Ureter (tissue), 1 donor: ENCODE data around the gene CAPN9. TPM values are rescaled to one million over a fixed set of nuclear protein-coding genes. Genes with fewer than 3 reads are reported as not detected.

Experiments
- DNase-seq: peaks from one replicate; pipeline ENCODE4 v3.0.0-alpha.2; 2020; ENCODE audit warnings: low spot score
- total RNA-seq: library from RNA; stranded (reverse); gene quantifications from one replicate; pipeline ENCODE4 v1.2.4, GENCODE V29; 2023
- donor health status: DM: yes; HTN: yes; CAD: no.

CAPN9 gene
- total RNA-seq, 1 donor from 2014 or later, result 3.0 TPM

DNA sequence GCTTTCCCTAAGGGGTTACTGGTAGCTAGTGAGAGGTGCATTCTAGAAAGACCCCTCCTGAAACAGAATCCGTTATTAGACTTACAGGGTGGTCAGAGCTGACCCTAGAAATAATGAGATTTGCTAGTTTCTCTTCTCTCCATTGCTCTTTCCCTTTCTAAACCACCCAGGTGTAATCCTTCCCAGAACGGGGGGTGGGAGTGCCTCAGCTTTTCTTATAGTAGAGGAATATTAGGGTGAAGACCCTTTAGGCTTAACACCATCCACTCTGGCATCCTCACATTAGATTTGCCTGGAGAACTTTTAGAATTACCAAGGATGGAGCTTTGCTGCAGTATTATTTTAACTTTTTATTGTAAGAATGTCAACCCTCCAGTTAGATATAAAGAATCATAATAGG lies 49.4 kb downstream of the CAPN9 start:
- no peak for DNase-seq

DNA sequence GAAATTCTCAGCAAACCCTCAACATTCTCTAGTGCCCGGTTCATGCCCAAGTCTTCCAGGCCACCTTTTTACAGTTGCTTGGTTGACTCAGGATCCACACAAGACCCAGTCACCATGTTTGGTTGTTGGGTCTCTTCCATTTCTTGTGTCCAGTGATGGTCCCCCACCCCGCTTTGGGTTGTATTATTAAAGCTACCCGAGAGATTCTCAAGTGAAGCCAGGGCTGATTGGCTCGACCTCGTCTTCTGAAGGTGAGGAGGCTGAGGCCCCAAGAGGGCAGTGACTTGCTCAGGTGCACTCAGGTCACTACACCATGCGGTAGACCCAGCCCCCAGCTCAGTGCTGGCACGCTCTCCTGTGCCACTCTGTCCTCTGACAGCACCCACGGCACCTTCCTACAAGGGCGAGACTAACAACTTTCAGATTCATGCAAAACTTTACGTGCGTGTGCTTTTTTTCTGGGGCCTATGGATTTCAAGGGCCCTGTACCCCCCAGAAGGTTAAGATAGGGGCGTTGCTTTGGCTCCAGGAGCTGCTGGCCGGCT lies 50.3 kb downstream of the CAPN9 start:
- no peak for DNase-seq

DNA sequence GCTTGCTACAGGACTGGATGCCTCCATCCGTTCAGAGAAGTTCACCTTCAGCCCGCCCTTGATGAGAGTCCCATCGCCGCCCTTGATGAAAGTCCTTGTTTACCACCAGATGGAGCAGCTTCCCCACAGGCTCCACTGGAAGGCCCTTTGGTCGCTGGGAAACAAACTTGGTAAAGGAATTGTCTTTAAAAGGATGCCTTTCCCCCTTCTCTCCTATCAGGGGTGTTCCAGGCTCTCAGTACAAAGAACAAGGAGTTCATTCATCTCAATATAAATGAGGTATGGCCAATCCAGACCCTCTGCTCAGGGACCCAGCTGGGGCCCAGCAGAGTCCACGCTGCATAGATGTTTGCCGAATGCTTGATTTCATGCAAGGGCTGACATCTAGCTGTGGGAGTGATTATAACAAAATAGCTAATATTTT lies 50.8 kb downstream of the CAPN9 start:
- peak; percentile 68 for DNase-seq

DNA sequence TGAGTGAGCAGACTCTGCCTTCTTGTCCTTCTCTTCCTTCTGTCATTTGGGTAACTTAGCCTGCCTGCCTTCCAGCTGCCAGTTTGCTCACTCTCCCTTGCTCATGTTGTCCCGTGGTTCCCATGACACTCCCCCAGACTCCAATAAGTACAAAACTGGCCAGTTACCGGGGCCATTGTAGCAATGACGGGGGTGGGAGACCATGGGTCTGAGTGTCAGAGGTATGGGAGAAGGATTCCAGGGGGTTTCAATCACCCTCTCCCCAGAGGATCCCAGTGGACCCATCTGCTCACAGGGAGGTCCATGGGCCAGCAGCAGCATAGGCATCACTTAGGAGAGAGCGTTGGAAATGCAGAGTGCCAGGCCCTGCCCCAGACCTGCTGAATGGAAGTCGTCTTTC lies 51.3 kb downstream of the CAPN9 start:
- DNase-seq, result no peak

DNA sequence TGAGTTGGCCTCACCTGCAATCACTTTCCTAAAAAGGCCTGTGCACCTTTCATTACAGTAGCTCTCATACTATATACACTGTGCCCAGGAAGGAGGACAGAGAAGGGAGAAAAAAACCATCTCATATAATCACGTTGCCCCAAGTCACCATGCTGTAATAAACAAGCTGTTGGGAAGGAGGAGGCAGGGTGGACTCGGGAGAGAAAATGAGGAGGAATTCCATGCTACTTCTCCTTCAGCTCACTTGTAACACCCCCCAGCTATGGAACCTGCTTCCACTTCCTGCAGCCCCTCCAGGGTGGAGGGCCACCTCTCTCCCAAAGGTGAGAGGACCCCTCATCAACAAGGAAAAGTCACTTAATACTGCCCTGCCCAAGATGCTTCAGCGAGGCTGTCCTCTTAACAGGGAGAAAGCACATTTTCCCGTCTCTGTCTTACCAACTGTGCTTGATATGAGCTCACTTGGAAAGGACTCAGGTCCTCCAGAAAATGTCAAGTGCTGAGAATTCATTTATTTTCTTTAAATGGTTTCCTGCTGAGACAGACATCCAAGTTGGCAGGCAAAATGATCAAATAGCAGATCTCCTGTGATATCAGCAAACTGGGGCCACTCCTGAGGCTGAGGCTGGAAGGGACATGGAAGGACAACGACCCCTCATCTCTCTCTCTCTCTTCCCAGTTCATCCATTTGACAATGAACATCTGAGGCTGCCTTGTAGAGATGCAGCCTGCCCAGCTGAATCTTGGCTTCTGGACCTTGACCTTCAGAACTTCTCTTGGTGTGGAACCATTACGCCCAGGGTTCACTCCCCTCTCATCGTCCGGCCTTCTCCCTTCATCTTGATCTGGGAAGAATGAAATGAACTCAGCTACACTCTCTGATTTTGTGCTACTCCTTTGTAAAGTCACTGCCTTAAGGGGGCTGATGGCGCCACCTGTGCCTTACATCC lies 54.0 kb downstream of the CAPN9 start:
- no peak for DNase-seq

DNA sequence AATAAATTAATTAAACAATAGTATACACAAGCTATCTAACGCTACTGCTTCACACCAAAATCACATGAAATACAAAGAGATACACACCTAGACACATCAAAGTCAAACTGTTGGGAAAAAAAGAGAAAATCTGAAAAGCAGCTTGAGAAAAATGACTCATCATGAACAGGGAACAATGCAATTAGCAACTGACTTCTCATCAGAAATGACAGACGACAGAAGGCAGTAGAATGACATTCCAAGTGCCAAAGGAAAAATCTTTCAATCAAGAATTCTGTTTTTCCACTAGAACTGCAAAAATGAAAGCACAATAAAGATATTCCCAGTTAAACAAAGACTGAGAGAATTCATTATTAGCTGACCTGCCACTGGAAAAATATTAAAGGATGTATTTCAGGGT lies 57.2 kb downstream of the CAPN9 start:
- no peak for DNase-seq

DNA sequence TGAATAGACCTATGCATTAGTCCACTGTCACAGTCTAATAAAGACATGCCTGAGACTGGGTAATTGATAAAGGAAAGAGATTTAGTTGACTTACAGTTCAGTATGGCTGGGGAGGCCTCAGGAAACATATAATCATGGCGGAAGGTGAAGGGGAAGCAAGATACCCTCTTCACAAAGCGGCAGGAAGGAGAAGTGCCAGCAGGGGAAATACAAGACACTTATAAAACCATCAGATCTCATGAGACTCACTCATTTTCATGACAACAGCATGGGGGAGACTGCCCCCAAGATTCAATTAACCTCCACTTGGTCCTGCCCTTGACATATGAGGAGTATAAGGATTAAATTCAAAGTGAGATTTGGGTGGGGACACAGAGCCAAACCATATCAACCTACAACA lies 59.4 kb downstream of the CAPN9 start:
- DNase-seq, result no peak

DNA sequence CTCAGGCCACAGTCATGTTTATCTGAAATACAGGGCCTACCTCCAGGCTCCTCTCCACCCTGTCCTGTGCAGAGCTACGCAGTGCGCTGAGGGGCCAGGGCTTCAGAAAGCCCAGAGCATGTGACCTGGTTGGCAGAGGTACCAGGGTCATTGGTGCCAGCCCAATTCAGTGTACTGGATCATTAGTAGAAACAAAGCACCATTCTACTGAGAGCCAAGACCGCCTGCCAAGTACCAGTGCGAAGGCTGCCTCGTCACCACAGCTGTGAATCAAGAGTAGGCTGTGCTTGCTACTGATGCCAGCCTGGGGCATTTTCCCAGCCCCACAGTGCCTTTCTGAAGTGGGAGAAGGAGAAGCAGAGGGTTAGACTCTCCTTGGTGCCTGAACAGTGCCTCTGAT lies 59.8 kb downstream of the CAPN9 start:
- no peak for DNase-seq

DNA sequence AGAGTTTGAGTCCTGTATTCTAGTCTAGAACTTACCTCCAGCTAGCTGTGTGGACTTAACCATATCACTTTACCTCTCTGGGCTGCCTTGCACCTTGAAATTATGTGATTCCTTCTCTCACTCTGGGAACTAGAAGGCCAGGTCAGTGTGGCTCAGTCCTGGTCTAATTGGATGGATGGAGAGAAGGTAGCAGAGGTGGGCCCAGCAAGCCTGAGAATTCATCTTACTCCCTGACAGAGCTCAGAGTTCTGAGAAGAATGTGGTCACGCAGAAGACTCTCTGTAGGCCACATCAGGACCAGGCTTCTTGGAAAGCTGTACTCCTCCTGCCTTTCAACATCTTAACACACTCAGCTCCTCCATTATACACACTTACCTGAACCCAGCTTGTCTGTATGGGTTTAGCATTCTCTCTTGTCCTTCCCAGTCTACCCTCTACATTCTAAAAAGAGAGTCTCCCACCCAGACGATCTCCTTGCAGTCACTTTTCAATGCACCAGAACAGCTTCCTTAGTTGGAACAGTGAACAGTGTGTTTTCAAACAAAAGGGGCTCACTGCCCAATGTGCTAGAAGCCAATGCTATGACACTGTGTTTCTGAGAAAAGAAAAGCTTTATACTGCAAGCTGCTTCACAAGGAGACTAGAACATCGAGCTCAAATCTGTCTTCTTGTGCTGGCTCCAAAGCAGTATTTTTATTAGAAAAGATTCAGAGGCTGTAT lies 60.5 kb downstream of the CAPN9 start:
- no peak for DNase-seq

DNA sequence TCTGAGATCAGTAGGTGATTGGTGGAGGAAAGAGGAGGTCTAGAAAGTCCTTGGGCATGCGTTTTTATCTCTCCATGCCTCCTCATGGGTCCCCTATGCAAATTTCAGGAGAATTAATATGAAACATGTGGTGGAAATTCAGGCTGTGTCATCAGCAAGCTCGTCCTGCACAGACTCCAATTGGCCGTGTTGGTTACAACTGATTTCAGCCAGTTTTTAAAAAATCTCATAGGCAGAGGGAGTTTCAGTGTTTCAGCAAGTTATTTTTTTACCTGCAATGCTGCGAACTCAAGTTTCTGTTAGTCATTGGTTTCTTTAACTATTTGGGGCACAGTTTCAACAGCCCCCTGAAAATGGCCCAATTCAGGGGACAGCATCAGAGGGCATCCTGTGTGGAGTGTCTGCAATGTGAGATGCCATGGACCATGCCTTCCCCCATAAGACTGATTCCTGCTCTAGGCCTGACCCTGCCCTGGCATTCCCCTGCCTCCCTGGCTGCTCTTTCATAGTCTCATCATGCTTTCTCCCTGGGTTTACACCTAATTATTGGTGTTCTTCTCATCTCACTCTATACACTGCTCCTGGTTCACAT lies 61.2 kb downstream of the CAPN9 start:
- no peak for DNase-seq

DNA sequence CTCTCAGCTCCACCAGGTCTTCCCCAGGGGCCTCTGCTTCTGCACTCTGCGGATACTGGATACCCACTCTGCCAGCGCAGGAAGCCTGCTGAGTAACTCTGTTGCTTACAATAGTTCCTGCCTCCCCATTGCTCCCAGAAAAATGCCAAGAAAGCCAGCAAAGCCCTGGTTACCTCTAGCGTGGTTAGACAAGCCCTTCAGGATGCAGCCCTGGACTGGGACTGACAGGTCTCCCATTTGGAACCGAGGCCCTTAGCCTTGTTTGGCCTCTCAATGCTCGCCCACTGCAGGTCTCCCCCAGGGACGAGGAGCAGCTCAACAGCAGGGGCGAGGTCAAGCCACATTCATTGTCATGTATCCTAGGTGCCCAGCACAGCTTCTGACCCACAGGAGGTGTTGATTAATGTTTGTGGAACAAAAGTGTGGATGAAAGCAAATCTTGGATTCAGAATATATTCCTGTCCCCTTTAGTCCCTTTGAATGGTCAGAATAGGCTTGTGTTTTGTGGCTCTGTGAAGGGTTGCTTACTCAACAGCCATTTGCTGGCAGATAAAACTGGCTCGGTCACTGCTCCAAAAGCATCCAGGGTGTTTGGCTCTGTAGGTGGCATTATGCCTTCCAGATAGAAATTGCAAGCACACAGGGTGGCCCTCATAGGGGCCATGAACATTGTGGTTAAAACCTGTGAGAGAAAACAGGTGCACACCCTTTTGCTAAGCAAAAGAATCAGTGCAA lies 62.2 kb downstream of the CAPN9 start:
- DNase-seq, result no peak

DNA sequence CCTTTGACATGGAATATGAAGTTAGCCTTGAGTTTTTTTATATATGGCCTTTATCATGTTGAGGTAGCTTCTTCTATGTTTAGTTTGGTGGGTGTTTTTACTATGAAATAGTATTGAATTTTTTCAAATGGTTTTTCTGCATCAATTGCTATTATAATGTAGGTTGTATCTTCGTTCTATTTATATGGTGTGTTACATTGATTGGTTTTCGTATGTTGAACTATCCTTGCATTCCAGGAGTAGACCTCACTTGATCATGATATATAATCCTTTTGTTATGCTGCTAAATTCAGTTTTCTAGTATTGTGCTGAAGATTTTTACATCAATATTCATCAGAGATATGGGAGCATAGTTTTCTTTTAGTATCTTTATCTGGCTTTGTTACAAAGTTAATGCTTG lies 65.4 kb downstream of the CAPN9 start:
- no peak for DNase-seq

DNA sequence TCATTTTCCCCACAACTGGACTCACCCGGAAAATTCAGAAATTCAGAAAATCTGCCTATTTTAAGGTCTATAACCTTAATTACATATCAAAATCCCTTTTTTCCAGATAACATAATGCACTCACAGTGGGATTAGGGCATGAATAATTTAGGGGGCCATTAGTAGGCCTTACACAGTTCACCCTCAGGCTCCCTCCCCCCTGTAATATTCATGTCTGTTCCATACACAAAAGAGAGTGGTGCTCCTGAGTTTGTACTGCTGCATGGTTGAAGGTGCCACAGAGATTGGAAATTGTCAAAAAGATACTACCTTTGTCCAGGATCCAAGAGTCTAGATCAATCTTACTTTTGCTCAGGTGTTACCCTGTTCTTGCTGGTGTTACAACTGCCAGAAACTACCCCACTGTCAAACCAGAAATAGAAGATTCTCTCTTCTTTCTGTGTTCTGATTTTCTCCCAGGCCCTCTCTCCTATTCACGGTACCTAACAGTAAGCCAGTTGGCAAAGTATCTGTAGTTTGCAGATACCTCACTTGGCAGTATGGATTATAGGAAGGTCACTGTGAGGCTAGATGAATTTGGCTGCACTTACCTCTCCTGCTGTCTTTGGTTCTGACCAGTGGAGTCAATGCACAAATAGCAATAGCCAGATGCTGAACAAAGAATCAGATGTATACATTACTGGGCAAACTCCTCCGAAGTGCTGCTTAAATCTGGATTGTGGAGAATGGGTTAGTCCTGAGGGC lies 67.9 kb downstream of the CAPN9 start:
- DNase-seq, result no peak

DNA sequence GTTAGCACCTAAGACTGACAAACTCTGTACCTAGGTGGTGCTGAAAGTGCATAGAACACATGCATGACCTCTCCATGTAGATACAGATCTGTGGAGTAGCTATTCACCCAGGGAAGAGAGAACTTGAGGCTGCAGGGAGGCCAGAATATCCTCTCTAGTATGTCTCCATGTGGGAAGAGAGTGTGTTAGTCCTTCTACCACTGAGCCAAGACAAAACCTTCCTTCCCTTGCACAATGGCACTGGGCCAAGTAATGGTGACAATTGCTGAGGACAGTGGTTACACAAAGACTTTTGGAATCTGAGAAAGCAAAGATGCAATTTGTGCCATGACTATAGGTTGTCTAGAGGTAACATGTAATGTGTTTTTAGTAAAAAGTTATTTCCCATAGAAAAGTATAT lies 68.8 kb downstream of the CAPN9 start:
- DNase-seq, result no peak

DNA sequence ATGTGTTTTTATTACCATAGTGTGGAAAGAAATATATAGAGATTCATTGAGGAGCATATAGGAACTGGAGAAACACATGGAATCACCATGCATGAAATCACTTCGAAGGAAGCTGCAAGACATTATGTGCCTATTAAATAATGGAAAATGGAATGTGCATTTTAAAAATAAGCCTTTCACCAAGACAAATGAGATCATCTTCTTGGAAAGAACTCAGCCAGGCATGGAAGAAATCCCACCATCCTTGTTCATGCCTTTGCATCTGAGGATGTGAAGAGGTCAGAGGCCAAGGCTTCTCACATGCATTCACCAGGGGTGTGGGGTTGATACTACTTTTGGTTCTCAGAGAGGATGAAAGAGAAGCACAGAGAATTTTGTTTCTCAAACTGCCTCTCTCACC lies 71.2 kb downstream of the CAPN9 start:
- DNase-seq, result no peak

DNA sequence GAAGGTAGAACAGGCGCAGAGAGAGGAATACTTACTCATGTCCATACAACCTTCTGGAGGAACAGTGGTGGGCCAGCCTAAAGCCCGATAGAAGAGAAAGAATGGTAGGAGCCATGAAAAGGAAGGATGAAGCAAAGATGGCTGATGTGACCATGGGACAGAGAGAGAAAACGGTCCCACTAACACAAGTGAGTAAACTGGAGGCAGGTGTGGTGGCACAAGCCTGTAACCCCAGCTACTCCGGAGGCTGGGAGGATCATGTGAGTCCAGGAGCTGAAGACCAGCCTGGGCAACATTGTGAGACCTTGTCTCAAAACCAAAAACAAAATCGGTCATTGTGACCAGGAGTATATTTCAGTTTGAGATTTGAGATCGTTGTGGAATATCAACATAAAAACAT lies 71.7 kb downstream of the CAPN9 start:
- DNase-seq, result no peak

DNA sequence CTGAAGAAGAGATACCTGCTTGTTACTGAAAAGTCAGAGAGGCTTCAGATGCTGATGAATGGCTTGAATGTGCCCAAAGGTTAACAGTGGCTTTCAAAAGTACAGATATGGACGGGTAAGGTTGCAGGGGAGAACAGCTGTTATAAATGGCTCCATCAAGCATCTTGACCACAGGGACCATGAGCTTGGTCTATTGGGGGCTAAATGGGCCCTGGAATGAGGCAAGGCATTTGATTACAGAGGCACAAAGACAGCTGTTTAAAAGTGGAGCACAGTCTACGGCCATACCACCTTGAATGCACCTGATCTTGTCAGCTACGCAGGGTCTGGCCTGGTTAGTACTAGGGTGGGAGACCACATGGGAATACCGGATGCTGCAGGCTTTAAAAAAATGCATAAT lies 72.8 kb downstream of the CAPN9 start:
- no peak for DNase-seq

DNA sequence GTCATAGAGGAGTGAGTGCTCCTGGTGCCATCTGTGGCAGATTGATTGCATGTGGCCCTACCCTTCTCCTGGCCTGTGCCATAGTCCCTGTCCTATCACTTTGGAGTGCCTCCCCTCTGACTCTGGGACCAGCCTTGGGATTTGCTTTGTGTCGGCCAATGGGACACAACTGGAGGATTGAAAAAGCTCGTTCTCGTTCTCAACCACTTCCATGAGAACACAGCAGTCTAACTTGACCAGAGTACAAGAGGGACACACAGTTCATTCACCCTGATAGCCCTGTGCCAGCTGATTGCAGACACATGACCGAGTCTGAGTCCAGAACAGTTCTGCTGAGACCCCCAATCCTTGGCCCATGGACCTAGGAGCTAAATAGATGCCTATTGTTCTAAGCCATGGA lies 73.4 kb downstream of the CAPN9 start:
- no peak for DNase-seq

DNA sequence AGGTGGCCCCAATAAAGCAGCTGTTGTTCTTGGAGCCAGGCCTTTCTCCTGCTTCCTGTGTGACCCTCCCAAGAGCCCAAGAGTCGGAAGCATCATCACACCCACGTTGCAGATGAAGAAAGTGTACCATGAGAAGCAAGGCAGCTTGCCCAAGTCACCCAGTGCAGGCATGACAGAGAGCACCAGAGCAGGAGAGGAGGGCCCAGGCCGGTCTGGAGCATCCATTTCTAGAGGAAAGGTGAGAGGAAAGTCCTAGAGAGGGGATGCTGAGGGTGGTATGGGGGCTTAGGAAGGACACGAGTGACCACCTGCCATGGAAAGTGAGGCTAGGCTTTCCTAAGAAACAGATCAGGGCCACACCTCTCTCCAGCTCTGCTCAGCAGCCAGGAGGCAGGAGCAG lies 74.2 kb downstream of the CAPN9 start:
- no peak for DNase-seq

DNA sequence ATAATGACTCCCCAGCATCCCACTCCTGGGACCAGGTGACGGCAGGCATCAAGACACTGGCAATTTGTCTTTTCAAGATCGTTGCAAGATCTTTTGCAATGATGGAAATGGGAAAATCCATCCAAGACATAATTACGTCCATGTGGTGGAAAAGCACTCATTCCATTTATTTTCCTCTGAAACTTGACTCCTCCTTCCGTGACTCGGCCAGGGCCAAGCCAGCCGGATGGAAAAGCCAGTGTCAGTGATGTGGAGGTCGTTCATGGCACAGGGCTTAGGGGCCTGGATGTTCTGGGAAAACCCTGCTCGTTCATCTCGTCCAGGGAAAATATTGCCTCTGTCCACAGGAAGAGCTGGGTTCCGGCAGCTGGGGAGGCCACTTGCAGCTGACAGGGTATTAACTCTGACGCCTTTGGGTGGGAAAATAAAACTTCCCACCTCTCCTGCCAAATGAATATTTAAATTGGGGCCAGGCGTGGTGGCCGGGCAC lies 74.9 kb downstream of the CAPN9 start:
- DNase-seq, result no peak

DNA sequence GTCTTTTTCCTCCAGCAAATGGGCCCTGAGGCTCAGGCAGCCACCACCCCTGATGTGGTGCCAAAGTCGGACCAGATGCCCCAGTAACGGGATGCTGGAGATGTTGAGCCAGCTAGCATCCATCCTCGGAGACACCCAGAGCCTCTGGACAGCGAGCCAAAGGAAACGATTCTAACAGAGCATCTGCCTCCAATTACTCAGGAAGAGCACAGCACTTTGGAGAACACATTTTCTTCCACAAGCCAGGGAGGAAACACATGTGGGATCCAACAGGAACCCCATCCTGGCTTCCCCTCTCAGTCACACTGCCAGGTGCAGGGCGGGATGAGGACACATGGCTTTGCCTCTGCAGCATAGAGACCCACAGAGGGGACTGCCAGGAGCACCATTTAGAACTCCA lies 76.2 kb downstream of the CAPN9 start:
- DNase-seq, result no peak
